Keratinocyte (primary cell): ENCODE data around the gene MACROH2A1. TPM values are rescaled to one million over a fixed set of nuclear protein-coding genes. Genes with fewer than 3 reads are reported as not detected.

ENCODE experiments used
- DNase-seq: peaks from one replicate; pipeline ENCODE4 v3.0.0-alpha.2; 2011; ENCODE audit warnings: low read depth, missing footprints, low spot score
- FAIRE-seq: peaks from 2 replicates; lab custom pipeline; 2011; peaks lifted over from hg19 to GRCh38; lab: Jason Lieb, UNC
- H2AFZ ChIP-seq: 2 replicates; pipeline ENCODE4 v1.6.0; 2012; ENCODE audit warnings: low read length, control low read depth, inconsistent platforms; ENCODE audit not compliant: control insufficient read depth
- H3K27ac ChIP-seq: 2 replicates; pipeline ENCODE4 v1.5.1; 2011; ENCODE audit warnings: low read length; ENCODE audit not compliant: control insufficient read depth, insufficient read depth
- H3K27me3 ChIP-seq: 3 replicates; pipeline ENCODE4 v1.6.0; 2011; ENCODE audit warnings: low read length; ENCODE audit not compliant: control insufficient read depth, insufficient read depth; ENCODE audit errors: extremely low read depth
- H3K36me3 ChIP-seq, 2 experiments: 2 replicates in 1 of 2; 3 replicates in 1 of 2; pipeline ENCODE4 v1.5.1; 2011; ENCODE audit warnings: low read length in 2 of 2, mild to moderate bottlenecking in 1 of 2; ENCODE audit not compliant: control insufficient read depth in 2 of 2, insufficient read depth in 2 of 2; ENCODE audit errors: extremely low read depth in 1 of 2
- H3K4me1 ChIP-seq: 3 replicates; pipeline ENCODE4 v1.5.1; 2011; ENCODE audit warnings: low read length; ENCODE audit not compliant: control insufficient read depth, insufficient read depth; ENCODE audit errors: extremely low read depth
- H3K4me2 ChIP-seq: 3 replicates; pipeline ENCODE4 v1.6.0; 2011; ENCODE audit warnings: low read depth, low read length; ENCODE audit not compliant: control insufficient read depth, insufficient read depth; ENCODE audit errors: extremely low read depth
- H3K4me3 ChIP-seq, 3 experiments: fragments of 200-600 bp in 1 of 3; sonication (generic) in 1 of 3; 2 replicates in 2 of 3; 3 replicates in 1 of 3; pipeline ENCODE4 v1.5.1; 2011 to 2016; ENCODE audit warnings: low read length in 3 of 3, mild to moderate bottlenecking in 3 of 3, control low read depth in 2 of 3, inconsistent platforms in 1 of 3, low read depth in 1 of 3, mixed read lengths in 1 of 3, mixed run types in 1 of 3, moderate library complexity in 1 of 3; ENCODE audit not compliant: control insufficient read depth in 2 of 3, insufficient read depth in 2 of 3; ENCODE audit errors: extremely low read depth in 1 of 3
- H3K79me2 ChIP-seq: 2 replicates; pipeline ENCODE4 v1.6.0; 2012; ENCODE audit warnings: low read length; ENCODE audit not compliant: control insufficient read depth, insufficient read depth
- H3K9ac ChIP-seq: 3 replicates; pipeline ENCODE4 v1.6.0; 2011; ENCODE audit warnings: low read length; ENCODE audit not compliant: control insufficient read depth, insufficient read depth; ENCODE audit errors: extremely low read depth
- H3K9me1 ChIP-seq: 3 replicates; pipeline ENCODE4 v1.6.0; 2011; ENCODE audit warnings: low read length; ENCODE audit not compliant: control insufficient read depth, insufficient read depth; ENCODE audit errors: extremely low read depth
- H3K9me3 ChIP-seq: 2 replicates; pipeline ENCODE4 v1.5.1; 2012; ENCODE audit warnings: low read depth, low read length; ENCODE audit not compliant: control insufficient read depth
- H4K20me1 ChIP-seq: 3 replicates; pipeline ENCODE4 v1.6.0; 2011; ENCODE audit warnings: low read length; ENCODE audit not compliant: control insufficient read depth, insufficient read depth; ENCODE audit errors: extremely low read depth
- EZH2 ChIP-seq: IDR thresholded peaks from one replicate; pipeline ENCODE4 v1.6.1; 2012; ENCODE audit warnings: inconsistent platforms, mild to moderate bottlenecking, low read length, moderate library complexity
- dilution Hi-C: fragments of 300-500 bp; cut with MboI; formaldehyde crosslinking; loops from one replicate; pipeline ENCODE4 v1.7.0; 2020; ENCODE audit warnings: low sequenced_read_pairs; ENCODE audit not compliant: extremely low pct_ligation_motif_present
- polyA plus RNA-seq, 5 experiments: library from polyadenylated mRNA; depleted of rRNA in 3 of 5; stranded (reverse) in 3 of 5; stranded (forward) in 1 of 5; unstranded in 1 of 5; fragments of >200 nt; gene quantifications; 1 replicate in 1 of 5; 2 replicates in 3 of 5; 3 replicates in 1 of 5; pipeline versions ENCODE4 v1.2.1 to v1.2.3, GENCODE V29; 2011 to 2012; ENCODE audit warnings: missing spikeins in 2 of 5, low read depth in 1 of 5, low replicate concordance in 1 of 5
- TF ChIP-seq, protein P1 (sequence below), 3 experiments: IDR thresholded peaks in 1 of 3; conservative IDR thresholded peaks in 1 of 3; optimal IDR thresholded peaks in 1 of 3; 2 replicates in 2 of 3; 3 replicates in 1 of 3; pipeline versions ENCODE3 to v1.5.1; 2011; ENCODE audit warnings: low read length in 3 of 3, mild to moderate bottlenecking in 3 of 3, moderate library complexity in 2 of 3, control low read depth in 1 of 3, inconsistent platforms in 1 of 3; ENCODE audit not compliant: insufficient read depth in 2 of 3; ENCODE audit errors: extremely low read depth in 1 of 3

Gene MACROH2A1
- polyA plus RNA-seq, 1 donor (not counting 4 experiments of a cell fraction or from before 2014, with no cell fraction given) = 208 TPM

DNA sequence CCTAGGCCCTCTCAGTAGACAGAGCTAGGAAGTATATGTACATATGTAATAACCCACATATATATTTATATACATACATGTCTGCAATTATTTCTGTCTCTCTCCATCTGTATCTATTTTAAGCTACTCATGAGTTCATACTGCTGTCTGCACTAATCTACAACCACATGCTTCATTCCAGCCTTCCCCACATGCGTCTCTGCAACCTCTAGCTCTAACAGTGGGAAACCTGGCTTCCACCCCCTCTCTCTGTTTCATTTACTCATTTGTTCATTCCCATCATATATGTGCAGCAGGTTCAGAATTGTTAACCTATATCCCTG is 24.8 kb upstream of the MACROH2A1 start:
- TF ChIP-seq, protein P1, sequence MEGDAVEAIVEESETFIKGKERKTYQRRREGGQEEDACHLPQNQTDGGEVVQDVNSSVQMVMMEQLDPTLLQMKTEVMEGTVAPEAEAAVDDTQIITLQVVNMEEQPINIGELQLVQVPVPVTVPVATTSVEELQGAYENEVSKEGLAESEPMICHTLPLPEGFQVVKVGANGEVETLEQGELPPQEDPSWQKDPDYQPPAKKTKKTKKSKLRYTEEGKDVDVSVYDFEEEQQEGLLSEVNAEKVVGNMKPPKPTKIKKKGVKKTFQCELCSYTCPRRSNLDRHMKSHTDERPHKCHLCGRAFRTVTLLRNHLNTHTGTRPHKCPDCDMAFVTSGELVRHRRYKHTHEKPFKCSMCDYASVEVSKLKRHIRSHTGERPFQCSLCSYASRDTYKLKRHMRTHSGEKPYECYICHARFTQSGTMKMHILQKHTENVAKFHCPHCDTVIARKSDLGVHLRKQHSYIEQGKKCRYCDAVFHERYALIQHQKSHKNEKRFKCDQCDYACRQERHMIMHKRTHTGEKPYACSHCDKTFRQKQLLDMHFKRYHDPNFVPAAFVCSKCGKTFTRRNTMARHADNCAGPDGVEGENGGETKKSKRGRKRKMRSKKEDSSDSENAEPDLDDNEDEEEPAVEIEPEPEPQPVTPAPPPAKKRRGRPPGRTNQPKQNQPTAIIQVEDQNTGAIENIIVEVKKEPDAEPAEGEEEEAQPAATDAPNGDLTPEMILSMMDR (optimal IDR thresholded peaks at IDR 0.05 in 1 of 3, IDR thresholded peaks at IDR 0.05 in 1 of 3, conservative IDR thresholded peaks at IDR 0.05 in 1 of 3; ENCODE audit: extremely low read depth in 1 of 3, insufficient read depth in 2 of 3, low read length in 3 of 3) = no peak
- TF ChIP-seq EZH2 = no peak
- Histone ChIP-seq H3K27ac (no peak overlapping the region), H3K4me2 (no peak overlapping the region), H3K36me3 (no peaks in the 10 kb centered on the region), H3K9me1 (no peaks in the 10 kb centered on the region), H3K4me1 (peaks cover 11% of the 10 kb centered on the region), H3K27me3 (peaks cover 4% of the 10 kb centered on the region), H3K9me3 (peaks cover 4% of the 10 kb centered on the region), H3K79me2 (no peaks in the 10 kb centered on the region), H4K20me1 (no peaks in the 10 kb centered on the region), H2AFZ (no peak overlapping the region), H3K4me3 (no peak overlapping the region), H3K9ac (no peak overlapping the region)
- DNase-seq (no peak), FAIRE-seq (no peak)
- dilution Hi-C loops = no loop called here

DNA sequence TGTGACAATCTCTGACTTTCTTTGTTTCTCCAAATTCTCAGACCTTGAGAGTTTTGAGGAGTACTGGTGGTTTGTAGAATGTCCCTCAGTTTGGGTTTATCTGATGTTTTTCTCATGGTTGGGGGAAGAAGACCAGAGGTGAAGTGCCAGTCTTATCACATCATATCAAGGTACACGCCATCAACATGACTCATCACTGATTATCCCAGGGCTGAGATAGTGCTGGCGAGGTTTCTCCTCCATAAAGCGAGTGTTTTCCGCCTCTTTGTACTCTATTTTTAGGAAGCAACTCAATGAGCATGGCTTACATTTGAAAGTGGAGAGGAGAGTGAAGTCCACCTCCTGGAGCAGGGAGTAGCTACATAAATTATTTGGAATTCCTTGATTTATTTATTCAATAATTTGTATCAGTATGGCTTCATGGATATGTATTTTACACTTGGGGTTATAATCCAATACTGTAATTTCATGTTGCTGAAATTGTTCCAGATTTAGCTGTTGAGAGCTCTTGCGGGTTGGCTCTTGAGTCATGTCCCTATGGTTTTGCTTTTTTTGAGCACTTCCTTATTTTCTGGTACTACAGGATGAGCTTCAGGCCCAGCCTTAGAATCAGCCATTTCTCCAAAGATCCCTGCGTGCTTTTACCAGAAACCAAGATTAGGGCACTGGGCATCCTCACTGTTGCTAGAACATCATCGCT is 24.3 kb upstream of the MACROH2A1 start:
- Histone ChIP-seq H3K27me3 (no peaks in the 10 kb centered on the region), H3K36me3 (no peaks in the 10 kb centered on the region), H3K4me1 (peaks cover 11% of the 10 kb centered on the region), H3K9ac (no peak overlapping the region), H2AFZ (no peak overlapping the region), H3K9me1 (no peaks in the 10 kb centered on the region), H3K4me2 (peak overlapping the region; percentile 13), H3K9me3 (no peaks in the 10 kb centered on the region), H3K27ac (no peak overlapping the region), H3K79me2 (no peaks in the 10 kb centered on the region), H3K4me3 (no peak overlapping the region), H4K20me1 (no peaks in the 10 kb centered on the region)
- FAIRE-seq (peak; percentile 91), DNase-seq (no peak)
- TF ChIP-seq, protein P1 (optimal IDR thresholded peaks at IDR 0.05 in 1 of 3, IDR thresholded peaks at IDR 0.05 in 1 of 3, conservative IDR thresholded peaks at IDR 0.05 in 1 of 3; ENCODE audit: extremely low read depth in 1 of 3, insufficient read depth in 2 of 3, low read length in 3 of 3) = no peak
- no peak for TF ChIP-seq EZH2
- dilution Hi-C loops = no loop called here
